GM19463 (cell line): ENCODE measurements around the gene NUCB2.
"Not testable (repeated sequence)": the region's sequence is repeated elsewhere in the genome, so short reads cannot be mapped to it uniquely, and the experiment has no call there.

ENCODE experiments used
- ATAC-seq: cut with Tn5 transposase; IDR thresholded peaks from one replicate; pipeline ENCODE4 v1.9.1; 2021; ENCODE audit warnings: mild to moderate bottlenecking, moderate library complexity; ENCODE audit not compliant: unreplicated experiment

NUCB2 gene

DNA sequence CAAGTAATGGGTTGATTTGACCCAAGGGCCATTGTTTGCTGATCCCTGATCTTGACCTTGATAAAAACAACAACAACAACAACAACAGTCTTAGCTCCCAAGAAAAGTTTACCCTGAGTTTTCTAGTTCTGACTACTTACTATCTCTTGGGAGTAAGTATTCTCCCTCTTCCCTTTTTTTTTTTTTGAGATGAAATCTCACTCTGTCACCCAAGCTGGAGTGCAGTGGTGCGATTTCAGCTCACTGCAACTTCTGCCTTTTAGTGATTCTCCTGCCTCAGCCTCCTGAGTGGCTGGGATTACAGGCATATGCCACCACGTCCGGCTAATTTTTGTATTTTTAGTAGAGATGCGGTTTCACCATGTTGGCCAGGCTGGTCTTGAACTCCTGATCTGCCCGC, 8.0 kb upstream of the NUCB2 start:
- ATAC-seq = not testable (repeated sequence)

DNA sequence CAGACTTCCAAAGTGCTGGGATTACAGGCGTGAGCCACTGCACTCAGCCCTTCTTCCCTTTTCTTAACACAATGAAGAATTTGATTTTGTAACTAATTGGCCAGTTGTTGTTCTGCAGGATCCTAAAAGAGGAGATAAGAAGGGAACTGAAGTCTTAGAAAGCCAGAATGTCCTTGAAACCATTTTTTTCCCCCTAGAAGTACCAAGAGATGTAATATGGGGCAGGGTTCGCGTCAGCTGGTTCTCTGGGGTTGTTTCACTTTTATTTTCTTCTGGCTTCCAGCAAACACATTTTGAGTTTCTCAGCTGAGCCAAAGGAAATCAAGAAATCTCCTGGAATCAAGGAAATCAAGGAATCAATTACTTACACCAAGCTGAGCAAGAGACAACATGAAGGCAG, 7.6 kb upstream of the NUCB2 start:
- no peak for ATAC-seq

DNA sequence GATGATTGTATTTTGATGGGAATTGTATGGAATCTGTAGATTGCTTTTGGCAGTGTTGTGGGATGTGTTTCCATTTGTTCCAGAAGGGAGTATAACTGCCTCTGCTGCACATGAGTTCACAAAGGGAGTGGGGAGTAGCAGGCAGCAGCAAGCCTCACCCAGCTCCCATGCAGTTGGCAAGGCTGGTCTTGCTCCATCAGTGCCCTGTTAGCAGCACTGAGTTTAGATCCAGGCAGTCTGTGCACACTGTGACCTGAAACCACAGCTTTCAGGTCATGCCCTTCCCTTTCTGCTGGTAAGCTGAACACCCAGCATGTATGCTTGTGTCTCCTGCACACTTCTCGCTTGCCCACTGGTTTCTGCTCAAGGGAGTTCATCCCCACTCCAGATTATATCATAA, 3.7 kb upstream of the NUCB2 start:
- ATAC-seq = no peak

DNA sequence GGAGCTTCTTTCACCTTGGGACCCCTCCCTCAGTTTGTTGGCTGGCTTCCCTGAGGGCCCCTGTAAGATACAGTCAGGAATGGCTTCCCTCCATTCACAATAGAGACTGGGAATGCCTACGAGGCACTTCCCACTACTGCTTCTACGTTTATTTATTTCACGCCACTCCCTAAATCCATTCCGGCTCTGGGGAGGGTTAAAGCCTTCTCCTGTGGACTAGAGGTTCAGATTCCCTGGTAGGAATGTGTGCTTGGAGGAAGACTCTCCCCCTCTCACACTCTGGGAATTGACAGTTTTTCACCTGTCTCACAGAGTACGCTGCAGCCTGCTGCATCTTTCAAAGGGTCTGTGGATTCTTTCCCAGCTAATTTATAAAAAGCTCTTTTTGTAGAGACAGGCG, 3.3 kb upstream of the NUCB2 start:
- ATAC-seq = no peak

DNA sequence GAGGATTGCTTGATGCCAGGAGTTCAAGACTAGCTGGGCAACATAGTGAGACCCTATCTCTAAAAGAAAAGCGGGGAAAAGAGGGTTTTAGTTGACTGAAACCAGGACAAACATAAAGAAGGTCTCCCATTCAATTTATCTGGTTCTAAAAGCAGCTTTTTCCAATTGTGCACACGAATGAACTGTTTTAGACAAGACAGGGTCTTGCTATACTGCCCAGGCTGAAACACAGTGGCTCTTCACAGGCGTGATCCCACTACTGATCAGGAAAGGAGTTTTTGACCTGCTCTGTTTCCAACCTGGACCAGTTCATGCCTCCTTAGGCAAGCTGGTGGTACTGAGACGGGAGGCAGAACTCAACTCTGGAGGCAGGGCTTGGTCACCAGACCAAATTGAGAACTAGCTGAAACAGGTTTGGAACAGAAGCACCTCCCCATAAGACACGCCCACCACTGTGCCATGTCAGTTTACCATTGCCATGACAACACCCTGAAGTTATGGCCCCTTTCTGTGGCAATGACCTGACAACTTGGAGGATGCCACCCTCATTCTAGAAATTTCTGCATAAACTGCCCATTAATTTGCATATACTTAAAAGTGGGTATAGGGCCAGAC, 2.8 kb upstream of the NUCB2 start:
- ATAC-seq = no peak

DNA sequence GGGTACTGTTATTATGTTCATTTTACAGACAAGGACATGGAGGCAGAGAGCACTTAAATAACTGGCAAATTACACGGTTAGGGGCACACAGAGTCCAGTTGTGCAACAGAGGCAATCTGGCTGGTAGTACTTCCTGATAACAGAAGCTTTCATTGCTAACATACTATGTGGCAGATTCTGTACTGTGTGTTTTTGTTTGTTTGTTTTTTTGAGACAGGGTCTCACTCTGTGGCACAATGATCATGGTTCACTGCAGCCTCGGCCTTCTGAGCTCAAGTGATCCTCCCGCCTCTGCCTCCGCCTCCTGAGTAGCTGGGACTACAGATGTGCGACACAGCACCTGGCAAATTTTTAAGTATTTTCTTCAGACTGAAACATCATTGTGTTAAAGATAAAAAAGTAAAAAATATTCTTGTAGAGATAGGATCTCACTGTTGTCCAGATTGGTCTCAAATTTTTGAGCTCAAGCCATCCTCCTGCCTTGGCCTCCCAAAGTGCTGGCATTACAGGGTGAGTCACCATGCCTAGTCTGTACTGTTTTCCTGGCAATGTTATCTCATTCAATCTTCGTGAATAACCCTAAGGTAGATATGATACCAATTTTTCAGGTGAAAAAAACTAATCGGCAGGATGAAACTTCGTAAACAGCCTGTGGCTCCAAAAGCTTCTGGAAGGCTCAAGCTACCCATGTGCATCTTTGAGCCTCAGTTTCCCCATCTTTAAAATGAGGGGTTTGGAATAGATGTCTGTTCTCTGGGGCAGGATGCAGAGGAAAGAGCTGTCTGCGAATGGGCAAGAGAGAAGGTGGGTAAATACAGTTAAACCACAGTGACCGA, 921 bp upstream of the NUCB2 start:
- ATAC-seq = no peak

DNA sequence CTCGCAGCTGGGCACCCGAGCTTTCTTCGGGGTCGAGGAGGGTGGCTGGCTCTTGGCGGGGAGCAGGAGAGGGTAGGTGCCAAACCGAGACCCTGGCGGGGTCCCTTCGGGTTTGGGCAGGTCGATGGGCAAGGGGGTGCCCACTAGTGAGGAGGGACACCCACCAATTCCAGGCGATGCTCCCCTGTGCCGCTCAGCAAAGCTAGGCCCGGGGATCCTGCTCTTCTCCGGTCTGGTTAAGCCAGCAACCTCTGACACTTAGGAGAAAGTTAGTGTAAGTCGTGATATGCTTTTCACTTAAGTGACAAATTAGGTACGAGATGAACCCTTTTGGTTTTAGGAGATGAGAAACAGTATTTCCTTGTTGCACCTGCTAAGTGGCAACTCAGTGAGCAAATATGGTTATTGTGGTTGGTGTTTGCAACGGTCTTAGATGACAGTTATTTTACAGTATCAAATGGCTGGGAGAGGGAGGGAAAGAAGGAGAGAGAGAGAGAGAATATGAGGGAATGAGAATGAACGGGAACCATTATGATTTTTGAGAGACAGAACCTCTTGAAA, 565 bp downstream of the NUCB2 start:
- ATAC-seq = peak; percentile 7

DNA sequence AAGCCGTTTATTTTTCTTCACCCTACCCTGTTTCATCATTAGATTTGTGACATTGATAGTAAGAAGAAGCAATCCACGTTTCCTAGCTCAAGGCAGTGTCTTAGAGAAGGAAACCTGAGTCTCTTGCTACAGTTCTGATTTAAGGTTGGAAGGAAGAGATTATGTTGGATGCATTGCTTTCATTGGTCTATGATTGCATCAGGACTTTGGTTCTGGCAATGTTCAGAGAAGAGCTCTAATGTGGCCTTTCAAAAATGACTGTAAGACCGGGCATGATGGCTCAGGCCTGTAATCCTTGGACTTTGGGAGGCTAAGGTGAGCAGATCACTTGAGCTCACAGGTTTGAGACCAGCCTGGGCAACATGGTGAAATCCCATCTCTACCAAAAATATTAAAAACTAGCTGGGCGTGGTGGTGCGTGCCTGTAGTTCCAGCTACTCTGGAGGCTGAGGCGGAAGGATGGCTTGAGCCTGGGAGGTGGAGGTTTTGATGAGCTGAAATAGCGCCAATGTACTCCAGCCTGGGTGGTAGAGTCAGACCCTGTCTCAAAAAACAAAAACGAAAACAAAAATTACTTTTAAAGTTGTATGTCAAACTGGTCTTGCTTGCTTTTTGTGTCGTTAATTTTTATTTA, 4.1 kb downstream of the NUCB2 start:
- ATAC-seq = no peak

DNA sequence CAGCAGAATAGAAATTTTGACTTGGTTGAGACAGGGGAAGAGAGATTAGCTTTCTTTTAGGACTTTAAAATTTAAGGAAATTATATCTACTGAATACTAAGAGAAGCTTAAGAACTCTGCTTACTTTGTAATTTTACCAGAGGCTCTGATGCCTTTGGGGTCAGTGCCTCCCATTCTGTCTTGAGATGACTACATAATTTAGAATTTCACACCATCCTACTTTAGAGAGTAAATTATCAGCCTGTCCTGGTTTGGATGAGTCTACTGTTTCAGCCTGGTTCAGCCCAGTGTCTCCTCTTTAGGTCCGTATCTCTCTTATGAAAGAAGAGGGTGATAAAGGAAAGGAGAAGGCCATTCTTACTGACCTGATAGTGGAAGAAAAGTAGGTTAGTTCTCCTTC, 9.8 kb downstream of the NUCB2 start:
- ATAC-seq = no peak

DNA sequence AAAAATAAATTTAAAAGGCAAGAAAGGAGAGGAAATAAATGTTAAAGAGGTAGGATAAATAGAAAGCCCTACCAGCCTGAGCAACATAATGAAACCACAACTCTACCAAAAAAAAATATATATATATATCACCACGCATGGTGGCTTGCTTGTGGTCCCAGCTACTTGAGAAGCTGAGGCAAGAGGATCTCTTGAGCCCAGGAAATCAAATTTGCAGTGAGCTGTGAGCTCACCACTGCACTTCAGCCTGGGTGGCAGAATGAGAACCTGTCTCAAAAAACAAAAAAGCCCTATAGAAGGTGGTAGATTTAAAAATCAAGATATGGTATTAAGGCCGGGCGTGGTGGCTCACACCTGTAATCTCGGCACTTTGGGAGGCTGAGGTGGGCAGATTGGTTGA, 10.5 kb downstream of the NUCB2 start:
- ATAC-seq = no peak

DNA sequence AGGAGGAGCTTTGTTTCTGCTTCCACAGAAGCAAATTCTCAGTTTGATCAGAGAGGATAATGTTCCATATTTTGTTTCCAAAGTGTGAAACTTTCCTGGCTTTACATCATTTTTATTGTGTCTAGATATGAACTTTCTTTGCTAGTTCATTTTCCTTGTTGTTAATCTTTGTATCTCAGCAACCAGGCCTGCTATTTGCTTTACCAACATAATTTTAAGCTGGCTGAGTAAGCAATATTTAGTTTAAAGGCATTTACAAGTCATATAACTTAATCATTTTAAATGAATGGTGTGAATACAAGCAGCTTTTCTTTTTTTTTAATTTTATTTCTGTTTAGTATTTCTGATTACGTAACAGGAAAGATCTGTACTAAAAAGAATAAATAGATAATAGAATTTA, 15.2 kb downstream of the NUCB2 start:
- no peak for ATAC-seq

DNA sequence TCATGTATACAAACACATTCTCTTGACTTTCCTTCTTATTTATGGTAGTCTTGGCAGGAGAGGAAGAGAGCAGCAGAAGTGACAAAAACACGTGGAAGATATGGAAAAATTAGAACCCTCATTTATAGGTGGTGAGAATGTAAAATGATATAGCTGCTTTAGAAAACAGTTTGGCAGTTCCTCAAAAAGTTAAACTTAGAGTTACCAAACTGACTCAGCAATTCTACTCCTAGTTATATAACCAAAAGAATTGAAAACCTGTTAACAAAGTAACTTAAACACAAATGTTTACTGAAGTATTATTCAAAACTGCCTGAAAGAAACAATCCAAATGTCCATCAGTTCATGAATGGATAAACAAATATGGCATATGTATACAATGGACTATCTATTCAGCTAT, 16.8 kb downstream of the NUCB2 start:
- ATAC-seq = no peak

DNA sequence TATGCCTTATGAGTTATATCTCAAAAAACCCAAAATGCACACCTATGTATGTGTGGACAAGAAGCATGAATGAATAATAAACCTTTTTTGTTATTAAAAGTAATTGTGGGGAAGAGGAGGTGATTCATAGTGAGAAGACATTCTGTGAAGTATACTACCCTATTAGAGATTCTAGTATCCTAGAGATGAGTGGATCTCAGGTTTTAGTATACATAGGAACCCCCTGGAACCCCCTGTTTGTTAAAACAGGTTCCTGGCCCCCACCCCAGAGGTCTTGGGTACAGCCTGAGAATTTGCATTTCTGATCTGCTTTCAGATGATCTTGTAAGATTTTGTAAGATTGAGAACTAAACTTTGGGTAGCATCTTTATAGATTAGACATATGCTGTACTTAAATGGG, 17.5 kb downstream of the NUCB2 start:
- no peak for ATAC-seq

DNA sequence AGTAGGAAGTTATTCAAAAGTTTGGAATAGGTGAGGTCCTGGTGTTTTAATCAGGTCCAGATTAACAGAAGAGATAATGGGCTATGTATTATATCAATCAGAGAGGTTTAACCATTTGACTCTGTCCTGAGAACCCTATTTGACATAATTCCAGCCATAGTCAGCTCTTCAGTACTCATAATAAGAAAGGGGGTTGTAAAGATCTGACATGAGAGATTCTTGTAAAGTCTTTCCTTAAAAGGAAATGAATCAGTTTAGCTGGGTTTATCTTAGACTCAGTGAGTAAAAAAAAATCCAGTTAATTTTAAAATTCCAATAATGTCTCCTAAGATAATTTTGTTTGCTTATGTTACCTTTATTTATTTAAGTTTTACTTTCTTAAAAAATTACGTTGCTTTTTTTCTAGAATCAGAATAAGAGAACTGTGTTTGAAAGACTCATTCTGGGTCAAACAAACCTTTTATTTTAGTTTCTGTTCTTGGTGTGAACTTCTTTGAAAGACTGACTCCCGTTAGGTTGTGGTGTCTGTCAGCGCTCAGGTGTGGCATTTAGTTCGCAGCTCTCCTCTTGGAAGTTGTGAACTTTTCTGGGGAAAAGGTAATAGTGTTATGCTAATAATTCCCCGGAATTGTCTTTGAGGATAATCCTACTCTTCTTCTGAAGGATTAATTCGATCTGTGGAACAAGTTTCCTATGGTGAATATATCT, 20.5 kb downstream of the NUCB2 start:
- no peak for ATAC-seq

DNA sequence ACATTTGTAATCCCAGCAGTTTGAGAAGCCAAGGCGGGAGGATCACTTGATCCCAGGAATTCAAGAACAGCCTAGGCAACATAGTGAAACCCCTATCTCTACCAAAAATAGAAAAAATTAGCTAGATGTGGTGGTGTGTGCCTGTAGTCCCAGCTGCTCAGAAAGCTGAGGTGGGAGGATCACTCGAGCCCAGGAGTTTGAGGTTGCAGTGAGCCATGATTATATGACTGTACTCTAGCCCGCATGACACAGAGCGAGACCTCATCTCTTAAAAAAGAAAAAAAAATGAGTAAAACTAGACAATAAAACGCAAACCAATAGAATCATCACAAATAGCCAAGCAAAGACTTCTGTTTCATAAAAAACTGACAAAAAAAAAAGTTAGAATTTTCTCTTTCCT, 21.8 kb downstream of the NUCB2 start:
- ATAC-seq = peak; percentile 55

DNA sequence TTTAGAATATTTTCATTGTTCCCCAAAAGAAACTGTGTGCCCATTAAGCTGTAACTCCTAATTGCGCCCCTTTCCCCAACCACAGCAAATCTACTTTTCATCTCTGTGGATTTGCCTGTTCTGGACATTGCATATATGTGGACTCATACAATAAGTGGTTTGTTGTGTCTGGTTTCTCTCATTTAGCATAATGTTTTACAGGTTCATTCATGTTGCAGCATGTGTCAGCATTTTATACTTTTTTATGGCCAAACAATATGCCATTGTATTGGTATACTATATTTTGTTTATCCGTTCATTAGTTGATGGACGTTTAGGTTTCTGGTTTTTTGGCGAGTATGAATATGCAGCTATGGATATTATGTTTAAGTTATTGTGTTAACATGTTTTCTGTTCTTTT, 23.8 kb downstream of the NUCB2 start:
- no peak for ATAC-seq

DNA sequence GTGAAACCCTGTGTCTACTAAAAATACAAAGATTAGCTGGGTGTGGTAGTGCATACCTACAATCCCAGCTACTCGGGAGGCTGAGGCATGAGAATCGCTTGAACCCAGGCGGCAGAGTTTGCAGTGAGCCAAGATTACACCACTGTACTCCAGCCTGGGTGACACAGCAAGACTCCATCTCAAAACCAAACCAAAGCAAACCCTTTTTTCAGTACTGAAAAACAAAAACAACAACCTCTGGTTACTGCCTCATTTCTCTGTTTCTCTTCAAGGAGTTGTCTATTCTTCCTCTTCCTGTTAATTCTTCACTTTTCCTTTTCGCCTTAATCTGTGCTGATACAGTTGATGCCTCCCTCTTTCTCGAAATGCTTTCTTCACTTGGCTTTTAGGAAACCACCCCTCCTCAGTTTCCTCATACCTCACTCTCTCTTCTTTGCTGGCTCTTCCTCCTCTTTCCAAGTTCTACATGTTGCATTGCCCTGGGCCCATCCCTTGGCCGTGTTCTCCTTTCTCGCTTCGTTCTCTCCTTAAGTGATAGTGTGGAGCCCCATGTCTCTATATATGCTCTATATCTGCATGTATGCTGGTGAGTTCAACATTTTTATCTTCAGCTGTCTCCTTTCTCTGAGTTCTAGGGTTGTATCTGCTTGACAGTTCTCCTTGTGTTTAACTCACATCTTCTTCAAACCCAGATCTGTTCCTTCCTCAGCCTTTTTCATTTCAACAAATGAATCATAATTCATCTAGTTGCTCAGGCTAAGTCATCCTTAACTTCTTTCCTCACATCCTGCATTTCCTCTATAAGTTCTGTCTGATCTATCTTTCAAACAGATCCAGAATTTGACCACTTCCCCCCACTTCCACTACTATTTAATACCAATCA, 37.1 kb downstream of the NUCB2 start:
- no peak for ATAC-seq

DNA sequence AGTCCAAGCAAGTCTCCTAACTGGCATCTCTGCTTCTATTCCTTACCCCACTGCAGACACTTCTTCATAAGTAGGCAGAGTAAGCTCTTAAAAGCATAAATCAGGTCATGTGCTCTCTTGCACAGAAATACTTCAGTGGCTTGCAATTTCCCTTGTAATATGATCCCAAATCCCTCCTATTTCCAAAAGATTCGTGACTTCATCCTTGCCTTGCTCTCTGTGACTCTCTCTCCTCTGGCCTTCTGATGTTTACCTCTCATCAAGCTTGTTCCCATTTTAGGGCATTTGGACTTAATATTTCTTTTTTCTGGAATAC, 37.7 kb downstream of the NUCB2 start:
- ATAC-seq = no peak

DNA sequence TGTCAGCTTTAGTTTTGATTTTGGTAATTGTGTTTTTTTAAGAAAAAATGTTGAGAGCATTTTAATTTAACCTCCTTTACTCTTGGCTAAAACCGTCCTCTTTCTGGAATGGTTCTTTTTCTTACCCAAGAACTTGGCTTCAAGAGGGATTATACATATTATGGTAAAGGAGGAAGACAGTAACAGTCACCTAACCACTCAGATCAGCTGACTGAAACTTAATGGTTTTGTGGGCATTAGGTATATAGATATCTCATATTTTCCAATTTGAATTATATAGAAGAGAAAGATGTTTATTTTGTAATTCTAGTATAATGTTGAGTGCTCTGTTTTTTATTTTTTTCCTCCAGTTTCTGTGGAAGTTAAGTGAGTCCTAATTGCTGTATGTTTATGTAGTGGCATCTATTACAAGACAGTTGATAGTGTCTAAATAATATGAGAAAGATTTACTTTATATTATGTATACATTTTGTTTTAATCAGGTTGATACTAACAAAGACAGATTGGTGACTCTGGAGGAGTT, 38.4 kb downstream of the NUCB2 start:
- ATAC-seq = no peak

DNA sequence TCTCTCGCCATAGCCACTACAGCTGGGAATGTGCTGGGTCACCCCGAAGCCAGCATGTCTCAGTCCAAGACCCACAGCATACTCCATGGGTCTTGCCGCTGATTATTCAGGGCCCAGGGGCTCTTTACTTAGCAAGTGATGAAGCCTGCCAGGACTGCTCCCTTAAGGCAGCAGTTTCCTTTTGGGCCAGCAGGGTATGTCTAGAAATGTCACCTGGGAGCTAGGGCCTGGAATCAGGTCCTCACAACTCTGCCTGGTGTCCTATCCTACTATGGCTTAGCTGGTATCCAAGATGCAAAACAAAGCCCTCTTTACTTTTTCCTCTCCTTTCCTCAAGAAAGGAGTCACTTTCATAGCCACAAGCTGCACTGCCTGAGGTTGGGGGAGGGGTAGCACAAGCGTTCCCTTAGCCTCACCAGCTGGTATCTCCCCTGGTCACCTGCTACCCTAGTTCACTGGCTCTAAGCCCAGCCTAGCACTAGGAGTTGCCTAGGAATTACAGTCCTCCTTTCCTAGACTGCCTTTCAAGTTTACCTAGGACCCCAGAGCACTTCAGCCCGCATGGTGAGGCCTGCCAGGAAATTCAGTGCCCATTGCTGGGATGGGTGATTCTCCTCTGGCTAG, 52.4 kb downstream of the NUCB2 start:
- no peak for ATAC-seq
